ENCODE measurements around the gene ATP1A2. TPM values are rescaled to one million over a fixed set of nuclear protein-coding genes. Genes with fewer than 3 reads are reported as not detected.

ATP1A2 gene
- total RNA-seq, 2 experiments from 2014 or later, result not detected

- Mint-ChIP-seq H3K36me3 (ENCODE audit: low read depth) (no peaks in the 10 kb centered on the region), H3K9me3 (ENCODE audit: low read depth) (no peaks in the 10 kb centered on the region), H3K4me1 (peaks cover under 1% of the 10 kb centered on the region), H3K4me3 (no peak overlapping the region), H3K27ac (no peak overlapping the region), H3K27me3 (peaks cover 9% of the 10 kb centered on the region)
- ChIA-PET CTCF (no interaction called here), POLR2A (no interaction called here)
- intact Hi-C loops (cut with DNase I, micrococcal nuclease), result no loop called here
- ATAC-seq (no peak), DNase-seq (no peak)
Observed at GRCh38 chr1:160114085-160114484, 1.5 kb upstream of the ATP1A2 start.

GRCh38 chr1:160116283-160117147 lies 956 bp downstream of the ATP1A2 start:
- Mint-ChIP-seq H3K36me3 (ENCODE audit: low read depth) (no peaks in the 10 kb centered on the region), H3K4me1 (no peaks in the 10 kb centered on the region), H3K9me3 (ENCODE audit: low read depth) (no peaks in the 10 kb centered on the region), H3K4me3 (no peak overlapping the region), H3K27ac (no peak overlapping the region), H3K27me3 (peaks cover 9% of the 10 kb centered on the region)
- CTCF ChIA-PET, result interaction anchor here (1.8 kb wide), 1 partner anchor 75 kb away, joined by 6 read pairs; no protein-coding TSS in a partner anchor
- no peak for DNase-seq
- no peak for ATAC-seq
- POLR2A ChIA-PET, result no interaction called here
- intact Hi-C loops (cut with DNase I, micrococcal nuclease), result no loop called here

- DNase-seq (no peak), ATAC-seq (no peak)
- ChIA-PET POLR2A (no interaction called here), CTCF (interaction anchor here (1.8 kb wide), 1 partner anchor 74 kb away, joined by 6 read pairs; no protein-coding TSS in a partner anchor)
- intact Hi-C loops (cut with DNase I, micrococcal nuclease), result no loop called here
- H3K27ac Mint-ChIP-seq, result no peak overlapping the region
- no peak overlapping the region for H3K4me3 Mint-ChIP-seq
- H3K4me1 Mint-ChIP-seq, result no peaks in the 10 kb centered on the region
- H3K9me3 Mint-ChIP-seq (ENCODE audit: low read depth), result no peaks in the 10 kb centered on the region
- no peaks in the 10 kb centered on the region for H3K36me3 Mint-ChIP-seq (ENCODE audit: low read depth)
- peaks cover 9% of the 10 kb centered on the region for H3K27me3 Mint-ChIP-seq
Observed at GRCh38 chr1:160117300-160117699, 1.7 kb downstream of the ATP1A2 start.

GRCh38 chr1:160117709-160118183 lies 2.2 kb downstream of the ATP1A2 start:
- H3K4me1 Mint-ChIP-seq, result no peaks in the 10 kb centered on the region
- no peak overlapping the region for H3K27ac Mint-ChIP-seq
- CTCF ChIA-PET, result interaction anchor here (1.8 kb wide), 1 partner anchor 74 kb away, joined by 6 read pairs; no protein-coding TSS in a partner anchor
- no peak overlapping the region for H3K4me3 Mint-ChIP-seq
- POLR2A ChIA-PET, result no interaction called here
- H3K27me3 Mint-ChIP-seq, result peaks cover 9% of the 10 kb centered on the region
- no peak for DNase-seq
- H3K36me3 Mint-ChIP-seq (ENCODE audit: low read depth), result no peaks in the 10 kb centered on the region
- intact Hi-C loops (cut with DNase I, micrococcal nuclease), result no loop called here
- H3K9me3 Mint-ChIP-seq (ENCODE audit: low read depth), result no peaks in the 10 kb centered on the region
- no peak for ATAC-seq

- intact Hi-C loops (cut with DNase I, micrococcal nuclease), result no loop called here
- ATAC-seq, result no peak
- Mint-ChIP-seq H3K9me3 (ENCODE audit: low read depth) (no peaks in the 10 kb centered on the region), H3K4me3 (no peak overlapping the region), H3K27ac (no peak overlapping the region), H3K27me3 (peaks cover 9% of the 10 kb centered on the region), H3K36me3 (ENCODE audit: low read depth) (no peaks in the 10 kb centered on the region), H3K4me1 (no peaks in the 10 kb centered on the region)
- ChIA-PET POLR2A (no interaction called here), CTCF (no interaction called here)
- no peak for DNase-seq
Observed at GRCh38 chr1:160118928-160119327, 3.4 kb downstream of the ATP1A2 start.

- DNase-seq, result no peak
- peaks cover 7% of the 10 kb centered on the region for H3K27me3 Mint-ChIP-seq
- CTCF ChIA-PET, result interaction anchor here (0.6 to 1.2 kb wide), 2 partner anchors 18 to 918 kb away, joined by 4 read pairs; partner anchors contain the start of gene TSTD1
- ATAC-seq, result no peak
- no peaks in the 10 kb centered on the region for H3K36me3 Mint-ChIP-seq (ENCODE audit: low read depth)
- intact Hi-C loops (cut with DNase I, micrococcal nuclease), result no loop called here
- no peak overlapping the region for H3K27ac Mint-ChIP-seq
- POLR2A ChIA-PET, result no interaction called here
- no peak overlapping the region for H3K4me3 Mint-ChIP-seq
- H3K4me1 Mint-ChIP-seq, result no peaks in the 10 kb centered on the region
- no peaks in the 10 kb centered on the region for H3K9me3 Mint-ChIP-seq (ENCODE audit: low read depth)
Observed at GRCh38 chr1:160120797-160121196, 5.2 kb downstream of the ATP1A2 start.

GRCh38 chr1:160121388-160121787 lies 5.8 kb downstream of the ATP1A2 start:
- Mint-ChIP-seq H3K4me3 (no peak overlapping the region), H3K9me3 (ENCODE audit: low read depth) (no peaks in the 10 kb centered on the region), H3K27ac (no peak overlapping the region), H3K4me1 (no peaks in the 10 kb centered on the region), H3K27me3 (peaks cover 7% of the 10 kb centered on the region), H3K36me3 (ENCODE audit: low read depth) (no peaks in the 10 kb centered on the region)
- intact Hi-C loops (cut with DNase I, micrococcal nuclease), result no loop called here
- no peak for DNase-seq
- ChIA-PET POLR2A (no interaction called here), CTCF (interaction anchor here (1.2 to 1.4 kb wide), 2 partner anchors 18 to 41 kb away, joined by 4 to 5 read pairs; no protein-coding TSS in a partner anchor)
- ATAC-seq, result no peak

GRCh38 chr1:160122978-160123495 lies 7.5 kb downstream of the ATP1A2 start:
- POLR2A ChIA-PET, result no interaction called here
- ATAC-seq, result no peak
- no peak overlapping the region for H3K27ac Mint-ChIP-seq
- no peak overlapping the region for H3K4me3 Mint-ChIP-seq
- H3K9me3 Mint-ChIP-seq (ENCODE audit: low read depth), result no peaks in the 10 kb centered on the region
- H3K36me3 Mint-ChIP-seq (ENCODE audit: low read depth), result no peaks in the 10 kb centered on the region
- H3K27me3 Mint-ChIP-seq, result peaks cover 2% of the 10 kb centered on the region
- H3K4me1 Mint-ChIP-seq, result no peaks in the 10 kb centered on the region
- CTCF ChIA-PET, result no interaction called here
- intact Hi-C loops (cut with DNase I, micrococcal nuclease), result no loop called here
- no peak for DNase-seq

GRCh38 chr1:160123726-160124125 lies 8.2 kb downstream of the ATP1A2 start:
- no peak for ATAC-seq
- no peak overlapping the region for H3K27ac Mint-ChIP-seq
- H3K36me3 Mint-ChIP-seq (ENCODE audit: low read depth), result no peaks in the 10 kb centered on the region
- DNase-seq, result no peak
- H3K9me3 Mint-ChIP-seq (ENCODE audit: low read depth), result no peaks in the 10 kb centered on the region
- intact Hi-C loops (cut with DNase I, micrococcal nuclease), result no loop called here
- no peaks in the 10 kb centered on the region for H3K27me3 Mint-ChIP-seq
- POLR2A ChIA-PET, result no interaction called here
- no peak overlapping the region for H3K4me3 Mint-ChIP-seq
- CTCF ChIA-PET, result interaction anchor here (0.7 to 0.8 kb wide), 2 partner anchors 38 to 382 kb away, joined by 3 read pairs; no protein-coding TSS in a partner anchor
- H3K4me1 Mint-ChIP-seq, result no peaks in the 10 kb centered on the region

- no peak for ATAC-seq
- POLR2A ChIA-PET, result no interaction called here
Observed at GRCh38 chr1:160124705-160125478, 9.3 kb downstream of the ATP1A2 start.

GRCh38 chr1:160125746-160126145 lies 10.2 kb downstream of the ATP1A2 start:
- no peaks in the 10 kb centered on the region for H3K4me1 Mint-ChIP-seq
- no peak overlapping the region for H3K4me3 Mint-ChIP-seq
- no peaks in the 10 kb centered on the region for H3K9me3 Mint-ChIP-seq (ENCODE audit: low read depth)
- no peak overlapping the region for H3K27ac Mint-ChIP-seq
- intact Hi-C loops (cut with DNase I, micrococcal nuclease), result no loop called here
- DNase-seq, result no peak
- peaks cover 2% of the 10 kb centered on the region for H3K27me3 Mint-ChIP-seq
- CTCF ChIA-PET, result no interaction called here
- POLR2A ChIA-PET, result no interaction called here
- no peaks in the 10 kb centered on the region for H3K36me3 Mint-ChIP-seq (ENCODE audit: low read depth)
- no peak for ATAC-seq

More at GRCh38 chr1:160124705-160125478, 9.3 kb downstream of the ATP1A2 start:
- H3K36me3 Mint-ChIP-seq (ENCODE audit: low read depth), result no peaks in the 10 kb centered on the region
- H3K27ac Mint-ChIP-seq, result no peak overlapping the region
- DNase-seq, result no peak
- peaks cover 2% of the 10 kb centered on the region for H3K27me3 Mint-ChIP-seq
- no peak overlapping the region for H3K4me3 Mint-ChIP-seq
- H3K9me3 Mint-ChIP-seq (ENCODE audit: low read depth), result no peaks in the 10 kb centered on the region
- no peaks in the 10 kb centered on the region for H3K4me1 Mint-ChIP-seq
- intact Hi-C loops (cut with DNase I, micrococcal nuclease), result no loop called here
- CTCF ChIA-PET, result interaction anchor here (0.7 to 1.0 kb wide), 2 partner anchors 15 to 39 kb away, joined by 3 read pairs; no protein-coding TSS in a partner anchor

All from activated CD4-positive, alpha-beta T cell treated with anti-CD3 and anti-CD28 coated beads for 36 hours (primary cell).